H9 (cell line): ENCODE data around the gene SMARCC1. TPM values are rescaled to one million over a fixed set of nuclear protein-coding genes. Genes with fewer than 3 reads are reported as not detected.

Source experiments
- DNase-seq: peaks from one replicate; pipeline ENCODE4 v3.0.0-alpha.2; 2017
- H2AFZ ChIP-seq: one replicate; pipeline ENCODE4 v1.6.1; 2013; ENCODE audit warnings: mild to moderate bottlenecking, low read length, control low read depth, moderate library complexity
- H2AK5ac ChIP-seq: 2 replicates; pipeline ENCODE4 v1.6.1; 2013; ENCODE audit warnings: low read length, control low read depth, mixed read lengths; ENCODE audit not compliant: insufficient read length
- H2BK120ac ChIP-seq: one replicate; pipeline ENCODE4 v1.6.1; 2013; ENCODE audit warnings: low read depth, mild to moderate bottlenecking, low read length, control low read depth, inconsistent platforms; ENCODE audit not compliant: poor library complexity, severe bottlenecking
- H2BK12ac ChIP-seq: 2 replicates; pipeline ENCODE4 v1.6.1; 2013; ENCODE audit warnings: low read length, control low read depth, mixed read lengths, low read depth; ENCODE audit not compliant: insufficient read length
- H2BK15ac ChIP-seq: 2 replicates; pipeline ENCODE4 v1.6.1; 2013; ENCODE audit warnings: low read depth, low read length, control low read depth
- H2BK20ac ChIP-seq: one replicate; pipeline ENCODE4 v1.6.1; 2013; ENCODE audit warnings: low read depth, mild to moderate bottlenecking, low read length, control low read depth, inconsistent platforms; ENCODE audit not compliant: poor library complexity, severe bottlenecking
- H2BK5ac ChIP-seq: 2 replicates; pipeline ENCODE4 v1.6.1; 2013; ENCODE audit warnings: low read length, control low read depth, mixed read lengths; ENCODE audit not compliant: insufficient read length
- H3K14ac ChIP-seq: 2 replicates; pipeline ENCODE4 v1.6.1; 2013; ENCODE audit warnings: low read length, control low read depth; ENCODE audit not compliant: insufficient read depth
- H3K18ac ChIP-seq: 2 replicates; pipeline ENCODE4 v1.6.1; 2013; ENCODE audit warnings: low read depth, mild to moderate bottlenecking, mixed read lengths, low read length, control low read depth; ENCODE audit not compliant: insufficient read length
- H3K23ac ChIP-seq: 2 replicates; pipeline ENCODE4 v1.6.1; 2013; ENCODE audit warnings: low read length, control low read depth, mixed read lengths, low read depth; ENCODE audit not compliant: insufficient read length
- H3K23me2 ChIP-seq: 2 replicates; pipeline ENCODE4 v1.6.1; 2013; ENCODE audit warnings: low read depth, mild to moderate bottlenecking, mixed read lengths, low read length, control low read depth; ENCODE audit not compliant: insufficient read length, poor library complexity, severe bottlenecking
- H3K27ac ChIP-seq: 2 replicates; pipeline ENCODE4 v1.5.1; 2013; ENCODE audit warnings: low read length, control low read depth, mixed read lengths, low read depth; ENCODE audit not compliant: insufficient read length
- H3K27me3 ChIP-seq: 2 replicates; pipeline ENCODE4 v1.6.1; 2013; ENCODE audit warnings: low read length, control low read depth, inconsistent platforms; ENCODE audit not compliant: insufficient read depth
- H3K4ac ChIP-seq: 2 replicates; pipeline ENCODE4 v1.6.1; 2013; ENCODE audit warnings: low read depth, mild to moderate bottlenecking, control low read depth, inconsistent platforms, low read length, moderate library complexity
- H3K4me1 ChIP-seq: 2 replicates; pipeline ENCODE4 v1.6.1; 2013; ENCODE audit warnings: low read length, control low read depth, inconsistent platforms; ENCODE audit not compliant: insufficient read depth
- H3K4me2 ChIP-seq: 2 replicates; pipeline ENCODE4 v1.6.1; 2013; ENCODE audit warnings: low read length, control low read depth, mixed read lengths; ENCODE audit not compliant: insufficient read length, insufficient read depth
- H3K56ac ChIP-seq: 2 replicates; pipeline ENCODE4 v1.6.1; 2013; ENCODE audit warnings: low read depth, mild to moderate bottlenecking, mixed read lengths, low read length, control low read depth; ENCODE audit not compliant: insufficient read length
- H3K79me1 ChIP-seq: 2 replicates; pipeline ENCODE4 v1.6.1; 2013; ENCODE audit warnings: low read depth, mild to moderate bottlenecking, moderate library complexity, low read length, control low read depth, inconsistent platforms; ENCODE audit not compliant: insufficient read depth, poor library complexity, severe bottlenecking
- H3K79me2 ChIP-seq: 2 replicates; pipeline ENCODE4 v1.6.1; 2013; ENCODE audit warnings: low read length, control low read depth, inconsistent platforms; ENCODE audit not compliant: insufficient read depth
- H3K9ac ChIP-seq: 2 replicates; pipeline ENCODE4 v1.6.1; 2013; ENCODE audit warnings: low read length, control low read depth, mixed read lengths; ENCODE audit not compliant: insufficient read length; ENCODE audit errors: extremely low read depth
- H3K9me3 ChIP-seq: one replicate; pipeline ENCODE4 v1.6.1; 2013; ENCODE audit warnings: low read depth, low read length, inconsistent platforms; ENCODE audit not compliant: control insufficient read depth
- H3T11ph ChIP-seq: one replicate; pipeline ENCODE4 v1.6.1; 2013; ENCODE audit warnings: mild to moderate bottlenecking, low read length, control low read depth, inconsistent platforms
- H4K20me1 ChIP-seq: one replicate; pipeline ENCODE4 v1.6.1; 2013; ENCODE audit not compliant: control insufficient read depth, insufficient read length, insufficient read depth
- H4K5ac ChIP-seq: 2 replicates; pipeline ENCODE4 v1.6.1; 2013; ENCODE audit warnings: low read depth, mild to moderate bottlenecking, mixed read lengths, low read length, control low read depth; ENCODE audit not compliant: insufficient read length
- H4K8ac ChIP-seq: replicated peaks from 2 replicates; pipeline ENCODE4 v1.6.1; 2013; ENCODE audit warnings: low read length, control low read depth, mixed read lengths, low read depth; ENCODE audit not compliant: insufficient read length
- H4K91ac ChIP-seq: 2 replicates; pipeline ENCODE4 v1.6.1; 2013; ENCODE audit warnings: low read depth, mild to moderate bottlenecking, moderate library complexity, mixed read lengths, low read length, control low read depth; ENCODE audit not compliant: insufficient read length
- H3K27ac Mint-ChIP-seq, 3 experiments: 2 replicates in 2 of 3; 3 replicates in 1 of 3; pipeline ENCODE4 v1.8.0; 2020 to 2021; ENCODE audit warnings: mixed read lengths in 3 of 3, mild to moderate bottlenecking in 1 of 3, moderate library complexity in 1 of 3
- H3K27me3 Mint-ChIP-seq: 2 replicates; pipeline ENCODE4 v1.8.0; 2021; ENCODE audit warnings: low read depth, mild to moderate bottlenecking, moderate library complexity, mixed read lengths
- H3K36me3 Mint-ChIP-seq, 3 experiments: 2 replicates in 2 of 3; 3 replicates in 1 of 3; pipeline ENCODE4 v1.8.0; 2020 to 2021; ENCODE audit warnings: low read depth in 3 of 3, mixed read lengths in 3 of 3; ENCODE audit not compliant: insufficient read depth in 1 of 3
- H3K4me1 Mint-ChIP-seq, 2 experiments: 2 replicates each; pipeline ENCODE4 v1.8.0; 2020; ENCODE audit warnings: mixed read lengths in 2 of 2
- H3K4me3 Mint-ChIP-seq, 2 experiments: 2 replicates in 1 of 2; 3 replicates in 1 of 2; pipeline ENCODE4 v1.8.0; 2020 to 2021; ENCODE audit warnings: mild to moderate bottlenecking in 2 of 2, mixed read lengths in 2 of 2, moderate library complexity in 1 of 2
- H3K9me3 Mint-ChIP-seq, 2 experiments: 2 replicates in 1 of 2; 3 replicates in 1 of 2; pipeline ENCODE4 v1.8.0; 2020; ENCODE audit warnings: mild to moderate bottlenecking in 2 of 2, mixed read lengths in 2 of 2, moderate library complexity in 1 of 2
- WGBS: extraction: QIAGEN DNeasy Blood & Tissue Kit; methylation state at CpG from one replicate; pipeline ENCODE4 v1.1.7; 2013; ENCODE audit warnings: missing lambda C conversion rate, low lambda C conversion rate, mixed read lengths; ENCODE audit not compliant: insufficient read length; ENCODE audit errors: extremely low coverage; 5-methylcytosine and 5-hydroxymethylcytosine counted together
- total RNA-seq: library from RNA; stranded (reverse); gene quantifications from 2 replicates; pipeline ENCODE4 v1.2.1, GENCODE V29; 2021
- TF ChIP-seq, protein P1 (sequence below): fragments of 200-600 bp; sonication (generic); conservative IDR thresholded peaks from 3 replicates; pipeline ENCODE4 v1.8.0; 2021; ENCODE audit warnings: antibody characterized with exemption, mild to moderate bottlenecking

The SMARCC1 gene
- total RNA-seq, 1 experiment from 2014 or later, result 274 TPM

DNA sequence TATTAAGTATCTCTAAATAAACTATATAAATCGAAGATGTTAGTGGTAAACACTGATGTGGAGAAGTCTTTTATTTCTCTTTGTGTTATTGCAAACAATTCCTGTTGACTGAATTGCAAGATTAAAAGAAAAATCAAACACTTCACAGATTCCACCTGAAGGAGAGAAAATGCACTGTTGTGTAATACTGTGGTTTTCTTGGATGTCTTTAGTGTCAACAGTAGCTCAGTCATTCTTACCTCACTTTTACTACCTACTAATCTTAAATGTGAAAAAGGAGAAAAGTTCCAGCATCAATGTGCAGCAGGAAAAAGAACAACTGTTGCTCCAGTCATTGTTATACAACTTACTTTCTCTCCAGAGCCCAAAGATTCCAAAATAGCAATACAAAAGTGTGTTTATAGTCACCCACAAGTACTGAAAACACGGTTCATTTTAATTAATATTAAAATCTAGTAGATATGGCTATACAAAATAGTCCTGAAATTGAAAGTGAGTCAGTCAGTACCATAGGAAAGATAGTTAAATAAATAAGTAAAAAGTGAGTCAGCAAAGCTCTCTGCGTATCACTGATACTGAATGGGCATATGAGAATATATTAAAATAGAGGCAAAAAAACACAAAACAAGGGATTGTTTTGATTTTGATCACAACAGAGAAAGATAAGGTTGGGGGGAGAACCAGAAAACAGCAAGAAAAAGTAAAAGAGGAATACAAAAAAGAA lies 112.5 kb downstream of the SMARCC1 start:
- Histone ChIP-seq H2AFZ (no peak overlapping the region), H3K4me2 (no peak overlapping the region), H2BK5ac (no peak overlapping the region), H4K5ac (no peak overlapping the region), H2BK15ac (no peak overlapping the region), H3K4ac (no peak overlapping the region), H3K14ac (no peak overlapping the region), H4K20me1 (no peaks in the 10 kb centered on the region), H2BK12ac (no peak overlapping the region), H2AK5ac (no peak overlapping the region), H3K23ac (no peak overlapping the region), H3K23me2 (no peaks in the 10 kb centered on the region), H3T11ph (no peak overlapping the region), H3K9ac (no peak overlapping the region), H3K27ac (no peak overlapping the region), H3K79me1 (no peaks in the 10 kb centered on the region), H2BK120ac (no peak overlapping the region), H3K56ac (no peak overlapping the region), H2BK20ac (no peak overlapping the region), H4K91ac (no peak overlapping the region), H3K4me1 (no peaks in the 10 kb centered on the region), H3K18ac (no peak overlapping the region), H3K27me3 (no peaks in the 10 kb centered on the region), H3K79me2 (no peaks in the 10 kb centered on the region), H3K9me3 (no peaks in the 10 kb centered on the region), H4K8ac (no peak overlapping the region)
- H3K36me3 Mint-ChIP-seq, result peaks cover 33 to 76% (median 58%) of the 10 kb centered on the region in 3 experiments
- no peak overlapping the region for H3K4me3 Mint-ChIP-seq
- TF ChIP-seq, protein P1, sequence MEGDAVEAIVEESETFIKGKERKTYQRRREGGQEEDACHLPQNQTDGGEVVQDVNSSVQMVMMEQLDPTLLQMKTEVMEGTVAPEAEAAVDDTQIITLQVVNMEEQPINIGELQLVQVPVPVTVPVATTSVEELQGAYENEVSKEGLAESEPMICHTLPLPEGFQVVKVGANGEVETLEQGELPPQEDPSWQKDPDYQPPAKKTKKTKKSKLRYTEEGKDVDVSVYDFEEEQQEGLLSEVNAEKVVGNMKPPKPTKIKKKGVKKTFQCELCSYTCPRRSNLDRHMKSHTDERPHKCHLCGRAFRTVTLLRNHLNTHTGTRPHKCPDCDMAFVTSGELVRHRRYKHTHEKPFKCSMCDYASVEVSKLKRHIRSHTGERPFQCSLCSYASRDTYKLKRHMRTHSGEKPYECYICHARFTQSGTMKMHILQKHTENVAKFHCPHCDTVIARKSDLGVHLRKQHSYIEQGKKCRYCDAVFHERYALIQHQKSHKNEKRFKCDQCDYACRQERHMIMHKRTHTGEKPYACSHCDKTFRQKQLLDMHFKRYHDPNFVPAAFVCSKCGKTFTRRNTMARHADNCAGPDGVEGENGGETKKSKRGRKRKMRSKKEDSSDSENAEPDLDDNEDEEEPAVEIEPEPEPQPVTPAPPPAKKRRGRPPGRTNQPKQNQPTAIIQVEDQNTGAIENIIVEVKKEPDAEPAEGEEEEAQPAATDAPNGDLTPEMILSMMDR, result no peak
- WGBS, result no CpG with 5 or more reads among the region's 3 CpGs
- no peak overlapping the region for H3K27ac Mint-ChIP-seq
- no peaks in the 10 kb centered on the region for H3K9me3 Mint-ChIP-seq
- no peaks in the 10 kb centered on the region for H3K4me1 Mint-ChIP-seq
- H3K27me3 Mint-ChIP-seq, result no peaks in the 10 kb centered on the region
- DNase-seq, result no peak
